ENCODE results near the gene RASD2.

Gene RASD2

GRCh38 chr22:35518811-35519210 is 21.8 kb upstream of the RASD2 start:
- TF ChIP-seq CTCF (conservative IDR thresholded peaks at IDR 0.05; ENCODE audit: low read depth) = no peak
- ChIA-PET CTCF (no interaction called here), POLR2A (ENCODE audit: low non-redundant PET) (no interaction called here)
- DNase-seq (ENCODE audit: low spot score) = no peak
- H3K27ac ChIP-seq = no peak overlapping the region

- DNase-seq (ENCODE audit: low spot score) = no peak
- TF ChIP-seq CTCF (conservative IDR thresholded peaks at IDR 0.05; ENCODE audit: low read depth) = no peak
- H3K27ac ChIP-seq = no peak overlapping the region
- ChIA-PET POLR2A (ENCODE audit: low non-redundant PET) (no interaction called here), CTCF (interaction anchor here (0.7 kb wide), 1 partner anchor 67 kb away, joined by 3 read pairs; no protein-coding TSS in a partner anchor)
These were observed 21.2 kb upstream of the RASD2 start for GRCh38 chr22:35519306-35520000.

GRCh38 chr22:35521358-35522224 is 19.0 kb upstream of the RASD2 start:
- DNase-seq (ENCODE audit: low spot score) = peak; percentile 9
- ChIA-PET POLR2A (ENCODE audit: low non-redundant PET) (no interaction called here), CTCF (no interaction called here)
- H3K27ac ChIP-seq = no peak overlapping the region
- no peak for TF ChIP-seq CTCF (conservative IDR thresholded peaks at IDR 0.05; ENCODE audit: low read depth)

GRCh38 chr22:35522225-35523149 is 18.1 kb upstream of the RASD2 start:
- no peak for TF ChIP-seq CTCF (conservative IDR thresholded peaks at IDR 0.05; ENCODE audit: low read depth)
- CTCF ChIA-PET = interaction anchor here (0.9 kb wide), 1 partner anchor 36 kb away, joined by 4 read pairs; no protein-coding TSS in a partner anchor
- no peak overlapping the region for H3K27ac ChIP-seq
- DNase-seq (ENCODE audit: low spot score) = no peak
- POLR2A ChIA-PET (ENCODE audit: low non-redundant PET) = no interaction called here

GRCh38 chr22:35523167-35523947 is 17.3 kb upstream of the RASD2 start:
- CTCF ChIA-PET = interaction anchor here (0.9 kb wide), 1 partner anchor 37 kb away, joined by 4 read pairs; no protein-coding TSS in a partner anchor
- TF ChIP-seq CTCF (conservative IDR thresholded peaks at IDR 0.05; ENCODE audit: low read depth) = no peak
- no peak overlapping the region for H3K27ac ChIP-seq
- POLR2A ChIA-PET (ENCODE audit: low non-redundant PET) = no interaction called here
- DNase-seq (ENCODE audit: low spot score) = no peak
